A549 (cell line): ENCODE data around the gene MARS1.

Source experiments
- CTCF ChIP-seq: fragments of >200 bp; sonication (Bioruptor Twin); formaldehyde crosslinking; IDR thresholded peaks from 3 replicates; pipeline ENCODE4 v1.5.1; 2016
- ELK1 ChIP-seq: fragments of 150-350 bp; IDR thresholded peaks from 2 replicates; pipeline ENCODE4 v1.6.1; 2014; ENCODE audit warnings: low read depth, mild to moderate bottlenecking, low read length
- EP300 ChIP-seq, 2 experiments: fragments of >200 bp; sonication (Bioruptor Twin); formaldehyde crosslinking; IDR thresholded peaks; 2 replicates in 1 of 2; 3 replicates in 1 of 2; pipeline ENCODE4 v1.6.1; 2016 to 2017
- HDAC2 ChIP-seq: fragments of 200-600 bp; sonication (generic); IDR thresholded peaks from 2 replicates; pipeline ENCODE4 v1.6.1; 2016
- POLR2A ChIP-seq: IDR thresholded peaks from 2 replicates; pipeline ENCODE4 v1.6.1; 2012; ENCODE audit warnings: mild to moderate bottlenecking, low read length
- RFX5 ChIP-seq: fragments of 450-650 bp; IDR thresholded peaks from 2 replicates; pipeline ENCODE4 v1.7.1; 2014; ENCODE audit warnings: antibody characterized with exemption, mild to moderate bottlenecking, moderate library complexity

GRCh38 chr12:57485695-57486094 is 2.2 kb upstream of the MARS1 start:
- TF ChIP-seq CTCF = no peak
- TF ChIP-seq ELK1 = no peak
- TF ChIP-seq HDAC2 = no peak
- TF ChIP-seq RFX5 = no peak
- TF ChIP-seq POLR2A = no peak
- TF ChIP-seq EP300 (IDR thresholded peaks at IDR 0.05) = no peak
